Skeletal muscle tissue (tissue), 4 donors: ENCODE results near the gene PRSS23. TPM values are rescaled to one million over a fixed set of nuclear protein-coding genes. Genes with fewer than 3 reads are reported as not detected.

ENCODE experiments used
- H3K27ac ChIP-seq: one replicate; pipeline ENCODE4 v1.7.0; 2013; ENCODE audit warnings: mild to moderate bottlenecking, low read depth, low read length, inconsistent platforms
- H3K27me3 ChIP-seq, 3 donors: one replicate each; pipeline ENCODE4 v1.7.0; 2013; ENCODE audit warnings: low read length in 3 of 3; ENCODE audit not compliant: control insufficient read depth in 3 of 3, insufficient read depth in 3 of 3
- H3K36me3 ChIP-seq, 3 donors: one replicate each; pipeline ENCODE4 v1.7.0; 2013; ENCODE audit warnings: low read length in 3 of 3; ENCODE audit not compliant: control insufficient read depth in 3 of 3, insufficient read depth in 3 of 3
- H3K4me1 ChIP-seq, 3 donors: one replicate each; pipeline ENCODE4 v1.7.0; 2013; ENCODE audit warnings: low read length in 3 of 3, mild to moderate bottlenecking in 3 of 3; ENCODE audit not compliant: control insufficient read depth in 3 of 3, insufficient read depth in 3 of 3
- H3K4me3 ChIP-seq, 3 donors: one replicate each; pipeline ENCODE4 v1.7.0; 2013; ENCODE audit warnings: low read length in 3 of 3
- H3K9ac ChIP-seq, 3 donors: one replicate each; pipeline ENCODE4 v1.7.0; 2013; ENCODE audit warnings: low read length in 3 of 3, mild to moderate bottlenecking in 3 of 3, moderate library complexity in 2 of 3, low read depth in 1 of 3
- H3K9me3 ChIP-seq, 3 donors: one replicate each; pipeline ENCODE4 v1.7.0; 2013; ENCODE audit warnings: low read length in 3 of 3; ENCODE audit not compliant: control insufficient read depth in 3 of 3
- total RNA-seq: library from RNA; depleted of rRNA; stranded (reverse); fragments of >200 nt; gene quantifications from one replicate; pipeline ENCODE4 v1.2.3, GENCODE V29; 2014
- donor health status: Osteomylitis.

The PRSS23 gene
- total RNA-seq, 1 donor from 2014 or later: 18.3 TPM

DNA sequence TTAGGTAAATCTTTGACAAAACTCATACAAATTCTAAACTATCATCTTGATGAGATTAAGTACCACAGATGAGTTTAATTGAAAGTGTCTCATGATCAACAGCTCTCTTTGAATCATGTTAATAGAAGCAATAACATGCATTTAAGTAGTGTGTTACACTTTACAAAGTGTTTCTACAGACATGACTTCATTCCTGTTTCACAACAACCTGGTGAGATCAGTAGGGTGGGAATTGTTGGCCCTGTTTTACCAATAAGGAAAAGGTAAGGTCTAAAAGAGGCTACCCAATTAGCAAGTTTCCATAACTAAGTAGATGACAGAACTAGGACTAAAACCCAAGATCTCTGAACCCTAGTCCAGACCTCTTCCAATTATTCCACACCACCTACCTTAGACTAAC is 12.7 kb upstream of the PRSS23 start:
- Histone ChIP-seq H3K9me3 (no peaks in the 10 kb centered on the region), H3K4me1 (peaks cover 20 to 22% (median 21%) of the 10 kb centered on the region in 3 donors), H3K9ac (no peak overlapping the region), H3K4me3 (no peak overlapping the region), H3K27me3 (no peaks in the 10 kb centered on the region), H3K27ac (no peak overlapping the region), H3K36me3 (no peaks in the 10 kb centered on the region)

DNA sequence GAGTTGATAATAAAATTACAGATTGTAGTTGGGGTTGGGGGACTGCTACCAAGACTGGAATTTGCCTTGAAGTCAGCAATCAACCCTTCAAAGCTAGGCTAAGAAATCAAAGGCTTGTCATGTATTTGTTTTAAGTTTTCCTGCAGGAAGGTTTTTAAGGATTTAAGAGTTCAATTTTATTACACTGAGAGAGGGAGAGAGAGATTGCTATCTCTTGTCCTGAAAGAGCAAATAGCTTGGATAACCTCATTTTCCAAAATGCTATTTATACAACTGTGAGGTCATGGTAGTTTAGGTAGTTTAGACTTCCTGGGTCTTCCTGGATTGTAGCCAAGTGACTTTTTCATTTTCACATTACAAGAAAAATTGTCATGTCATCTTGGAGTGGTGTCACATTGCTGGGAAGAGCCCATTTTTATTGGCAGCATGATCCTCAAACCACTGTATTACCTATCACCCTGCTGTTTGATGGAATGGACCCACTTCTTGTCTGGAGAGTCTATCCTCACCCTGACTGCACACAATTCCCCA is 10.1 kb upstream of the PRSS23 start:
- Histone ChIP-seq H3K27me3 (no peaks in the 10 kb centered on the region), H3K9ac (no peak overlapping the region), H3K4me1 (peaks cover 21 to 27% (median 26%) of the 10 kb centered on the region in 3 donors), H3K9me3 (no peaks in the 10 kb centered on the region), H3K27ac (peak overlapping the region; percentile 68), H3K36me3 (no peaks in the 10 kb centered on the region), H3K4me3 (peak overlapping the region in 1 of 3 donors; percentile 49)

DNA sequence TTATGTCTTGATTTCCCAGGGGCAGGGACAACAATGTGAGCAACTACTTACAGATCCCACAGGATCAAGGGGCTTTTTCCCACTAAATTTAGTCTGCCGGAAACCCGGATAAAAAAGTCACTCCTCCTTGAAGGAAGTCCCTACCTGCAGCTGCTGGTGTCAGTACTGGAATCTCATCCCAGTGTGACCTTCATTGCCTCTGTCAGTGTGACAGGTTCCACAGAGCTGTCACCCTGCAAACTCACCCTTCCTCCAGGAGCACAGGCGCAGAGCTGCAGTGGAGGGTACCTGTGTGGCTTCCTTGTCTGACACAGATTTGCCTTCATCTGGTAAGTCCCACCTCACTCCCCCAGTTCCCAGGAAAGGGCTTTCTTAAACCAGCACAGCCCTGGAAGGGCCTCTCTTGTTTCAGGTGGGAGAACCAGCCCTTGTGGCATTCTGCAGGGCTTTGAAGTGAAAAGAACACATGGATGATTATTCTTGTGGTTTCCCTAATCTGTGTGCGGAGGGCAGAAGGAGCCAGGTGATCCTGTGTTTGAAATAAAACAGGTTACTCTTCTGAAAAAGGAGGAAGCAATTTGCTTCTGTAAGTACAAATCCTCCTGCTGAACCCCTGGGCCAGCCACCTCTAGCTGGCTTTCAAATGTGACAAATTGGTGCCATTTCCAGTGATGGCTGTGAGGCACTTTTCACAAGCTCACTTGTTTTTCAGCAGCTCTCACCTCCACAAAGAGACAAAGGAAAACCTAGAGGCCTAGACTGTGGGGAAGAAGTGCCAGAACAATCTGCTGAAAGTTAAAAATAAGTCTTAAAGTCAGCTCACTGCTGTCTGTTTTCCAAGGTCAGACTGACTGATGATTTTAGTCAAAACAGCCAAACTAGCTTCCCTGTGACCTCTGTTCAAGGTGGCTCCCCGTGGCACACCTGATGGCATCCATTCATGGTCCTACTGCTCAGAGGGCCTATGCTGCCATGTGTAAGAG is 9.2 kb upstream of the PRSS23 start:
- H3K27me3 ChIP-seq: no peaks in the 10 kb centered on the region
- no peaks in the 10 kb centered on the region for H3K9me3 ChIP-seq
- peak overlapping the region; percentile 16 to 80 (median 27) for H3K9ac ChIP-seq
- H3K36me3 ChIP-seq: no peaks in the 10 kb centered on the region
- peaks cover 21 to 27% (median 26%) of the 10 kb centered on the region in 3 donors for H3K4me1 ChIP-seq
- H3K4me3 ChIP-seq: peak overlapping the region in 2 of 3 donors; percentile 49 to 65
- H3K27ac ChIP-seq: peak overlapping the region; percentile 68

DNA sequence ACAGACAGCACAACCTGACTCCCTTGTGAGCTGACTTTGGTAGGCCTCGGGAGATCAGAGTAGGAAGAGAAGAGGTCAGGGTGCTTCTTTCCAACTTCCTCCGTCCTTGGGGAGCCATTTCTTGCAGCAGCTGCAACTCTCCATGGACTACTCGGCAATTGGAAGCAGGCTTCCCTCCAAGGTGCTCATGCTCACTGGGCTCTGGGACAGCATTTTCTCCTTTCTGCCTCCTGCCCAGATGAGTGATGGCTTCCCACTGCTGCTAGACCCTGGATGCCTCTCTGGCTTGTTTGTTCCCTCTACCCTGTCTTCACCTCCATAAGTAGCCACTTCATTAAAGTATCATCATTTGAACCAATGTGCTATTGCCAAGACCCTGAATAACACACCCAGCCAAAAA is 8.2 kb upstream of the PRSS23 start:
- Histone ChIP-seq H3K36me3 (no peaks in the 10 kb centered on the region), H3K27ac (peak overlapping the region; percentile 68), H3K9ac (peak overlapping the region in 1 of 3 donors; percentile 80), H3K4me3 (peak overlapping the region in 2 of 3 donors; percentile 45 to 65), H3K9me3 (no peaks in the 10 kb centered on the region), H3K4me1 (peaks cover 21 to 27% (median 26%) of the 10 kb centered on the region in 3 donors), H3K27me3 (no peaks in the 10 kb centered on the region)

DNA sequence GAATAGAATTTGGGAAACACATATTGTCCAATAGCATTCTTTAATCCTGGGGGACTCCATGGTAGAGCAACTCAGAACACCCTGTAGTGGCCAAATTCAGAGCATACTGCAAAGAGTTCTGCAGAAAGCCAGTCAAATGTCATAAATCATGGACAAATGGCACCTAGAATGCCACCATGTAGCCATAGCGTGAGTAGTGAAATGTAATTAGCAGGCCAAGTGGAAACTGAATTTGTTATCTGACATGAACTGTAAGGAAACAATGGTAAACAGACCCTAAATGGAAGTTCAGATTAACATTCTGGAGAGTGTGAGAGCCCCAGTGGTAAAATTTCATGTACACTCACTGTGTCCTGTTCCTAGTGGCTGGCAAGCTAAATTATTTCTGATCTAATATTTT is 7.0 kb upstream of the PRSS23 start:
- Histone ChIP-seq H3K9ac (no peak overlapping the region), H3K9me3 (no peaks in the 10 kb centered on the region), H3K27me3 (no peaks in the 10 kb centered on the region), H3K4me1 (peaks cover 21 to 27% (median 26%) of the 10 kb centered on the region in 3 donors), H3K27ac (no peak overlapping the region), H3K4me3 (no peak overlapping the region), H3K36me3 (no peaks in the 10 kb centered on the region)

DNA sequence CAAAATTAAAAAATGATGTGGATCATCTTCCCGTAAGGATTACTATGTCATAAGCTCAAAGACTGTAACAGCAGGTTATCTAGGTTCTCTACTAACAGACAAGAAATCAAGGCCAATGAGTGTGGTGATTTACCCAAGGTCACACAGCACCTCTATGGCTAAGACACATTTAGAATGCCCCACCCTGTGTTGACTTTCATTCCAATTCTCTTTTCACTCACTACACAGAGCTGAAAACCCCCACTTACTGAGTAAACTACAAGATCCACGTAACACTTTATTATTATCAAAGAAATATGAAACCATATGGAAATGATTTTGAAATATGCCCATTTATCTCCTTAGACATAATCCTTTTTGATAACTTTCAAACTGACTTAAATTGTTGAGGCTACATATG is 4.8 kb upstream of the PRSS23 start:
- Histone ChIP-seq H3K4me1 (peaks cover 20 to 31% (median 25%) of the 10 kb centered on the region in 3 donors), H3K9me3 (no peaks in the 10 kb centered on the region), H3K4me3 (no peak overlapping the region), H3K9ac (no peak overlapping the region), H3K36me3 (no peaks in the 10 kb centered on the region), H3K27ac (no peak overlapping the region), H3K27me3 (no peaks in the 10 kb centered on the region)

DNA sequence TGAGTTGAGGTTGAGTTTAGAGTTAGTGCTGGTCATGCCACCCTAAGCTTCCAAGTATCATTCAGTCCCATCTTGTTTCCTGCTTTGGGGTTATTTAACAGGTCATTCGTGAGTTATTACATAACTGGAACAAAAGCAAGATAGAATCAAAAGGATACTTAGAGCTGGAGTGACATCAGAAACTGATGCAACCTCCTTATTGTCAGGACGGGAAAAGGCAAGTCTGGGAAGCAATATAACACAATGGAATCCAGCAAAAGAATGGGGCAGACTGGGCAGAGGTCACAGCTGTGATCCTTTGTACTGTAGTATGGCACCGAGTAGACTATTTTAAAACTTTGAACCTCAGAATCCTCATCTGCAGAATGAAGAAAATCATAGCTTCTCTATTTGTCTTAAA is 4.4 kb upstream of the PRSS23 start:
- H3K4me1 ChIP-seq: peaks cover 20 to 31% (median 23%) of the 10 kb centered on the region in 3 donors
- no peak overlapping the region for H3K4me3 ChIP-seq
- no peaks in the 10 kb centered on the region for H3K36me3 ChIP-seq
- H3K27me3 ChIP-seq: no peaks in the 10 kb centered on the region
- H3K9me3 ChIP-seq: no peaks in the 10 kb centered on the region
- no peak overlapping the region for H3K9ac ChIP-seq
- no peak overlapping the region for H3K27ac ChIP-seq

DNA sequence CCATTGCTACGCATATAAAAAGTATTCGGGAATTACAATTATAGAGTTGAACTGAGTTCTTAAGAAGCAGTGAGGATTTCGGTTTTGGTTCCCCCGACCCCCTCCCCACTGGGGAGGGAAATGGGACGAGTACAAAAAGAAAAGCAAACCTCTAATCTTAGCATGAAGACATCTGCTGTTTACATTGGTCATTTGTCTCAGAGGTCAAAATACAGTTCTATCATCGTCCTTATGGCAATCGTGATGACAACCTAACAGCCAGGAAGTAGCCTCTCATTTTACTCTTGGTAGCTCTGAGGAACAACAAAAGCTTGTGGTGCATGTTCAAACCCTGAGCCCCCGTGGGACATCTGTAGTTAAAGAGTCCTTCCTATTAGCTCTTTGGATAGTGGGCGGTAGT is 3.2 kb upstream of the PRSS23 start:
- Histone ChIP-seq H3K27ac (no peak overlapping the region), H3K36me3 (no peaks in the 10 kb centered on the region), H3K27me3 (no peaks in the 10 kb centered on the region), H3K4me1 (peaks cover 9 to 31% (median 21%) of the 10 kb centered on the region in 3 donors), H3K9ac (no peak overlapping the region), H3K4me3 (no peak overlapping the region), H3K9me3 (no peaks in the 10 kb centered on the region)

DNA sequence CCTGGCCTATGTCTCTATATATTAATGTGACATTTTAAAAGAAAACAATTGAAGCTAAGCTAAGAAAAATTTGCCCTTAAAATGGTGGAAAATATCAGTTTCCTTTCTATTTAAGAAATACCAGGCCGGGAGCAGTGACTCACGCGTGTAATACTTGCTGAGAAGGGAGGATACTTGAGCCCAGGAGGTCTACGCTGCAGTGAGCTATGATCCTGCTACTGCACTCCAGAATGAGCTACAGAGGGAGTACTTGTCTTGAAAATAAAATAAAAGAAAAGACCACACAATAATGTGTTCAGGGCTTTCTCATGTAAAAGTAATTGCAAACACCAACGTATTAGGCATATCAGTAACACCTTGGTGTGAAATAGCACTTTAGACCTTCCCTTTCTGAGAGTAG is 1.4 kb upstream of the PRSS23 start:
- H3K36me3 ChIP-seq: no peaks in the 10 kb centered on the region
- H3K27ac ChIP-seq: no peak overlapping the region
- no peaks in the 10 kb centered on the region for H3K9me3 ChIP-seq
- no peak overlapping the region for H3K9ac ChIP-seq
- H3K4me1 ChIP-seq: peaks cover 4 to 30% (median 10%) of the 10 kb centered on the region in 3 donors
- H3K27me3 ChIP-seq: no peaks in the 10 kb centered on the region
- H3K4me3 ChIP-seq: no peak overlapping the region

DNA sequence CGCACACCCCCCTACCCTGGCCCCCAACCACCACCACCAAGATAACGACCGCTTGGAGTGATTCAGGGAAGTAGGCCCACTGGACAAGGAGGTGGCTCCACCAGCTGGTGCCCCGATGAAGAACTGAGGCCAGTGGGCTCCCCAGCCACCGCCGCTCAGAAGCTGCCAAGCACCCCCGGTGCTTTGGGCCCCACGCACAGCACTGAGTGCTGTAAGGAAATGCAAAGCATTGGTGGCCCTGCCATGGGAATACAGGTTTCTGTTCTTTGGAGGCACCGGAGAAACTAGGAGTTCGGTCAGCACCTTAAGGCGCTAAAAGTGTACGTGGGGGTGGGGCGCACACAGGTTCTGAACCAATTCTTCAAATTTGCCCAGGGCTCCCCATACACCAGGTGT is 664 bp upstream of the PRSS23 start:
- peak overlapping the region; percentile 73 for H3K27ac ChIP-seq
- peak overlapping the region; percentile 39 to 89 (median 77) for H3K4me3 ChIP-seq
- no peaks in the 10 kb centered on the region for H3K36me3 ChIP-seq
- H3K9me3 ChIP-seq: no peaks in the 10 kb centered on the region
- no peaks in the 10 kb centered on the region for H3K27me3 ChIP-seq
- H3K9ac ChIP-seq: peak overlapping the region; percentile 67 to 83 (median 71)
- peaks cover 4 to 30% (median 10%) of the 10 kb centered on the region in 3 donors for H3K4me1 ChIP-seq
